Sigmoid colon (tissue), 4 donors: ENCODE measurements around the gene DPYSL3.

ENCODE experiments used
- CTCF ChIP-seq, 4 experiments: fragments of 450-650 bp in 3 of 4; fragments of 200-600 bp in 1 of 4; IDR thresholded peaks; one replicate each; pipeline ENCODE4 v1.5.1; 2016 to 2019; ENCODE audit warnings: antibody characterized with exemption in 4 of 4, mild to moderate bottlenecking in 3 of 4, moderate library complexity in 2 of 4
- POLR2AphosphoS5 ChIP-seq, 4 donors: sonication (generic); formaldehyde crosslinking; IDR thresholded peaks; one replicate each; pipeline ENCODE4 v1.6.1; 2017; ENCODE audit warnings: antibody characterized with exemption in 4 of 4

DNA sequence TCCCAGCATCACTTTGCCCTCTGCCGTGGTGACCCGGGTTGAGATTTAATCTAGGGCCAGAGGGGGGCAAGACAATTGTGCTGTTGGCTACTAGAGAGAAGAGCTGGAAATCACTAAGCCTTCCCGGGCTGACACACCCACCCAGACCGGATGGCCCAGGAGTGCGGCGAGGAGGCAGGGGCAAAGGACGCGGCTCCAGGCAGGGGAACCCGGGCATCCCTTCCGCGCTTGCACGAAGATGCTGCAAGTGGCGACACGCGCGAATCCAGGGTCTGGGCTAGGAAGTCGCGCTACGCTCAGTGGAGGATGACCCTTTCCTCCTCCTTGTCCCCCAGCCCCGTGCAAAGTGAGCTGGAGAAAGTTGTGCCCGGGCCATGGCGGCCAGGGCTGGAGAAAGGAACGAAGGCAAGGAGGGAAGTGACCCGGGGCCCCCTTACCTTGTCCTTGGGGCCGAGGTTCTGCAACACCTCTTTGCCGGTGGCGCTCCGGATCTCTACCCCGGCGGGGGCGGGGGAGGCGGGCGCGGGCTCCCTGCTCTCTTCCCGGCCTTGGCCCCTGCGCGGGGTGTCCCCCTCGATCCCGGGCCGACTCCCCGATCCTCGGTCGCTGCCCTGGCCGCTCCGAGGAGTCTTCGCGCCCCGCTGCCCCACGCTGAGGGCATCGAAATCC is 693 bp downstream of the DPYSL3 start:
- peak in 1 of 4 donors; percentile 12 for TF ChIP-seq POLR2AphosphoS5 (IDR thresholded peaks at IDR 0.05)
- no peak for TF ChIP-seq CTCF (IDR thresholded peaks at IDR 0.05)
